ENCODE results near the gene SLFN14.

- TF ChIP-seq CTCF (IDR thresholded peaks at IDR 0.05) (no peak), POLR2A (IDR thresholded peaks at IDR 0.05) (no peak)
Observed at GRCh38 chr17:35596530-35597233, 36.1 kb upstream of the SLFN14 start.

Measured in thyroid gland (tissue), 4 donors.